ENCODE data around the gene TSPAN10.

TSPAN10 gene

DNA sequence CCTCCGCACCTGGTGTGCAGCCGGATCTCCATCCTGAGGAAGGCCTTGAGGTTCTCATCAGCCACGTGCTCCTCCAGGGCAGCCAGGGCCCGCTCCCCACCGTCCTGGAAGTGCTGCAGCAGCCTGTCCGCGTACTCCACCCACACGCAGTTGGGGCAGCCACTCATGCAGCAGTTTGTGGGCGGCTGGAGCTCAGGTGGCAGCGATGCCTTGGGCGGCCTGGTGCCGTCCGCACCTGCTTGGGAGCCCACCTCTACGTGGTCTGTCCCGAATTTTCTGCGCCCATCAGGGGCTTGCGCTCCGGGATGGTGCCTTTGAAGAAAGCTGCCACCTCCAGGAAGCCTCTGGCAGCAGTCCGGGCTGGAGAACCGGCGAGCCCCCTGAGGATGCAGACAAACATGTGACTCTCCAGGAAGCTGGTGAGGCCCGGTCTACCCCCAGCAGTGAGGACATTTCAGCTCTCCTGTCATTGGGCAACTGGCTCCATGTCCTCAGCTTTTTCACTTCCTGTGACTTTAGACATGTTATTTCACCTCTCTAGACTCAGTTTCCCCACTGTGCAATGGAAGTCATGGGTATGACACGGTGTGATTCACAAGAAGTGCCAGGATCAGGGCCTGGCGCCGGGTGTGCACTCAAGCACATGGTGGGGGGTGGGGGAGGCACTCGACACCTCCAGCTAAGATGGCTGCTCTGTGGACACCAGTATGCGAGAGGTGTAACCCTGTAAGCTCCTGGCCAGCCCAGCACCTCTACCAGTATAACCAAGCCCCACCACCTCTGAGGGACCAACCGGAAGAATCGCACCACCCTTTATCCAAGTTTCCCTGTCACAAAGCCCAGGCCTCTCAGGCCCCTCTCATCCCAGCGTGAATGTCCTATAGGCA lies 28.5 kb downstream of the TSPAN10 start:
- DNase-seq = peak; percentile 77

DNA sequence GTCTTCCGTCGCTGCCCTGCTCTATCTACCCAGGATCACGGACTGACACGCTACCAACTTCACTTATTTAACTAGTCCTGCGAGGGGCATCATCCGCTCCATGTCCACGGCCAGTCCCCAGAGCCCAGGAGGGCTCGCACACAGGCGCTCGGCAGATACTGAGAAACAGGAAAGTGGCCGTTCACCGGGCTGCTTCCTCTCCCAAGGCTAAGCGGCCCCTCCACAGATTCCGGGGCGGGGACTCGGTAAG lies 29.0 kb downstream of the TSPAN10 start:
- no peak for DNase-seq

DNA sequence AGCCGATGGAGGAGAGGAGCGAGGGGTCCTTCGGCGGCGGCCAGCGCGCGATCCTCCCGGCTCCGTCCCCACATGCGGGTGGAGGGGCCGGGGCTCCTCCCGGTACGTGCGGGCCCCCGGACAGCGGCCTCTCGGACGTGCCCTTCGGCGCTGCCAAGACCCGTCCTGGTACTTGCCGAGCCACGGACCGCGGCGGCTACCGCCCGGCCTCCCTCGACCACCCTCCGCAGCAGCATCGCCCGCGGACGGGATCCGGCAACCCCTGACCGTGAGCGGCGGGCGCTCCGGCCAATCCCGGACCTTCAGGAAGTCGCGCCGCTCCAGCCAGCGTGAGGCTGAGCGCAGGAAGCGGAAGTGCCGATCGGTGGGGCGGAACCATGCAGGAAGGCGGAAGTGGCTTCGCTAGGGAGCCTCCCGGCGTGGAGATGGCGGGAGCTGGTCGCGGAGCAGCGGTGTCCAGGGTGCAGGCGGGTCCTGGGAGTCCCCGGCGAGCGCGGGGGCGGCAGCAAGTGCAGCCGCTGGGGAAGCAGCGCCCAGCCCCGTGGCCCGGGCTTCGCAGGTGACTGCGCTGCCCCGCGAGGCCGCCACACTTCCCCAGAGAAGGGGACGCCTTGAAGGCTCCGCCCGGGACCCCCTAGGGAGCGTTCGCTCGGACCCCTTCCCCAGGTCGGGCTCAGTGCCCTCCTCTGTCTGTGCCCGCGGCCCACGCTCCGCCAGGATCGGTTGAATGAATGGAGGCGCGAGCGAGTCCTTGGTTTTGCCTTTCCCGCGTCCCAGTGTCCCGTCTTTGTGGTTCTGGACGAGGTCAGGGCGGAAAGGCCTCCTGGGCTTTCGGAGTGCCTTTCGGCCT lies 29.6 kb downstream of the TSPAN10 start, which contains the start of the genes CCDC137 and OXLD1:
TSS of gene CCDC137 (plus strand) at position 396 of the 850 bp plus-strand sequence. CDS start at position 426, 30 bp downstream.
TSS of gene OXLD1 (minus strand) at position 264 of the 850 bp plus-strand sequence. CDS start at position 236, 28 bp downstream.
- peak; percentile 98 for DNase-seq

DNA sequence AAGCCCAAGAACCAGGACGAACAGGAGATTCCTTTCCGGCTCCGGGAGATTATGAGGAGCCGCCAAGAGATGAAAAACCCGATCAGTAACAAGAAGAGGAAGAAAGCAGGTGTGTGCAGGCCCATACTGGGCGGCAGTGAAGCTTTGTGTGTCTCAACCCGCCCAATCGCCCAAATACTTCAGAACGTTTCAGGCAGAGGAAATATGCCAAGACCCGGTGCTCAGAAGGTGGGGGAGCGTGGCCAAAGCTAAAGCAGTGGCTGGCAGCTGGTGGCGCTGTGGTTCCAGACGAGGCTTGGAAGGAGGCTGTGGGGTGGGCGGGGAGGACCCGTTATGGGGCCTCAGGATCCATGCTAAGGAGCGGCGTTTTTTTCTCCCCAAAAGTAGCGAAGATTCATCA lies 30.8 kb downstream of the TSPAN10 start:
- no peak for DNase-seq

DNA sequence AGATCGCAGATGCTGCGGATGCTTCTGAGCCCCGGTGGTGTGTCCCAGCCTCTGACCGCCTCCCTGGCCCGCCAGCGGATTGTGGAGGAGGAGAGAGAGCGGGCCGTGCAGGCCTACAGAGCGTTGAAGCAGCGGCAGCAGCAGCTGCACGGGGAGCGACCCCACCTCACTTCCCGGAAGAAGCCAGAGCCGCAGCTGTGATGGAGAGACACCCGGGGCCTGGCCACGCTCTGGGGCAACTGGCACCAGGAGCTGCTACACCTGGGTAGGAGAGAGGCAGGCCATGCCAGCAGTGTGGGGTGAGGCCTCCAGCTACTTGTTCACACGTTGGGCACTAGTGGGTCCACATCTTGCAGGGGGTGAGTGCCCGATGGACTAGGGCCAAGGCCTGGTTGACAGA lies 35.5 kb downstream of the TSPAN10 start:
- no peak for DNase-seq

DNA sequence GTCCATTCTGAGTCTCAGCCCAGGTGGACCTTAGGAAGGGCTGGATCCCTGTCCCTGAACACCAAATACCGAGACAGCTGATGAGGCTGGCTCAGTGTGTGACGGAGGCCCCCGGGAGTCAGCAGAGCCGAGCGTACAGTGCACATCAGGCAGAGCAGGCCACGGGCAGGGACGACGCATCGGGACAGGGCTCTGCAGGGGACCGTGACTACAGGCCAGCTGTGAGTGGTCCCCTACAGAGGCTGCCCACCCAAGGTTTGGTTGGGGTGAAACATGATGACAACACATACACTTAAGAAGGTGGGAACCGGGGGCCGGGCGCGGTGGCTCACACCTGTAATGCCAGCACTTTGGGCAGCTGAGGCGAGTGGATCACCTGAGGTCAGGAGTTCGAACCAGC lies 36.0 kb downstream of the TSPAN10 start:
- DNase-seq = no peak

DNA sequence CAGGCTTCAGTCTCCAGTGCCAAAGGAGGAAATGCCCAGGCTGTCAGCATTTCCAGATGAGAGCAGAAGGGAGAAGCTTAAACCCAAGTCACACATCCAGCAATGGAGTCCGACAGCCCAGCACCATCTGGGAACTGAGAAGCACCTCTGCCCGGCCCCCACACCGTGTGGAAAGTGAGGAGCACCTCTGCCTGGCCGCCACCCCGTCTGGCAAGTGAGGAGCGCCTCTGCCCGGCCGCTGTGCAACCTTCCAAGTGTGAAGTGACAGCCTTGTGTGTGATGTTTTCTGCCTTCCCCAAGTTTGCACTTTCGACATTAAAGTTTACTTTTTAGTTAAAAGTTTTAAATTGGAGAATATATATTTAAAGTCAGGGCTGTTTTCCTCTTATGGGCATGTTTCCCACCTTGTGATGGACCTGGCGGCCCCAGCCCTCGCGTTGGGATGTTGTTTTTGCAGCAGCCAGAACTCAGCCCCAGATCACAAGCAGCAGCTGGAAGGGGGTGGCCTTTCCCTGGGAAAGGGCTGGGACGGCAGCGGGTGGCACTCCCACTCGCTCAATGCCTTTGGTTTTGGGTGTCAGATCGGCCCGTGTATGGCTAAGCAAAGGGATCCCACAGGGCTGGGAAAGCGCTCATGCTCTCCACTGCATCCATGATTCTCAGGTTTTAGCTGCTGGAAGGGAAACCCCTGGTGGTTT lies 36.7 kb downstream of the TSPAN10 start:
- no peak for DNase-seq

DNA sequence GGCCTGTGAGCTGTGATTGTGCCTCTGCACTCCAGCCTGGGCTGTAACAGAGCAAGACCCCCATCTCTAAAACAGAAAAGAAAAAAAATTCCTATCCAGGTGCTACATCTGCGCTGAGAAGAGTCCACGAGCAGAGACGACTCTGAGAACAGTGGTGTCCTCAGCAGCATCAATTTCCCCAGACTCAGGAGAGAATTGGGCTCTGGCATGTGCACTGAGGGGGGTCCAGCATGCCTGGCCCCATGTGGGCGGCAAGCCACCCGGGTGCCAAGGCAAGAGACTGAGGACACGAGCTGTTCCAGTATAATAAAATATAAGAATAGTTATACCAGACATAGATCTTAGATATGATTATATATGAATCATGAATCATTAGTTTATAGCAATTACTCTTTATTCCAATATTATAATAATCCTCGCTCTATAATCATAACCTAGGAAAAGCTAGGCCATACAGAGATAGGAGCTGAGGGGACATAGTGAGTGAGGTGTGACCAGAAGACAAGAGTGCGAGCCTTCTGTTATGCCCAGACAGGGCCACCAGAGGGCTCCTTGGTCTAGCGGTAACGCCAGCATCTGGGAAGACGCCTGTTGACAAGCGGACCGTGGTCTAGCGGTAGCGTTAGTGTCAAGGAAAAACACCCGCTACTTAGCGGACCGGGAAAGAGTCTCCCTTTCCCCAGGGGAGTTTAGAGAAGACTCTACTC lies 38.7 kb downstream of the TSPAN10 start:
- DNase-seq = peak; percentile 47

DNA sequence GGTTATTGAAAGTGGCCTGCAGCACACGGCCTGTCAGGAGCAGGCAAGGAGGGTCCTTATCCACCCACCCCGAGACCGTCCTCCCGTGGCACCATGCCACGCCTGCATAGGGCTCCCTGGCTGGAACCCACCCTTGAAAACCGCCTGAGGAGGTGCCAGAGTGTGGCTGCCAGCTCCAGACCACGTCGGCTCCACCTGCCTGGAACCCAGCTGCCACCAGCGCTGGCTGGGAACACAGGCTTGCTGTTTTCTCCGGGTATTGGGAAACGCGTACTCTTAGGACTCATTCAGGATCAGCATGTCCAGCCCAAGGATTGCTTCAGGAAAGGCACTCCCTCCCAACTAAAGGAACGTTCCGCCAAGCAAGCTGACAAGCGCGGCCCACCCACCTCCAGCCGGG lies 39.9 kb downstream of the TSPAN10 start:
- no peak for DNase-seq

DNA sequence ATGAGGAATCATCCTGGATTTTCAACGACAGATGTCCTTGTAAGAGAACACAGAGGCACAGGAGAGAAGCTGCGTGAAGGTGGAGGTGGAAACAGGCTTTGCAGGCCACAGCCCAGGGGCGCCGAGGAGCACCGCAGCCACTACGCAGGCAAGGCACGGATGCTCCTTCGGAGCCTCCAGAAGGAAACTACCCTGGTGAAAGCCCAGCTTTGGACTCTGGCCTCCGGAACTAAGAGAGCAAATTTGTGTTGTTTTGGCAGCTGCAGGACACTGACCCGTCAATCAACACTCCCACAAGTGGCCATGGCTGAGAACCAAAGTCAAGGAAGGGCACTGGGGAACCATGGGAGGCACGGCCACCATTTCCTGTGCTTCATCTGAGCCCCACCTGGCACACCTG lies 43.2 kb downstream of the TSPAN10 start:
- no peak for DNase-seq

DNA sequence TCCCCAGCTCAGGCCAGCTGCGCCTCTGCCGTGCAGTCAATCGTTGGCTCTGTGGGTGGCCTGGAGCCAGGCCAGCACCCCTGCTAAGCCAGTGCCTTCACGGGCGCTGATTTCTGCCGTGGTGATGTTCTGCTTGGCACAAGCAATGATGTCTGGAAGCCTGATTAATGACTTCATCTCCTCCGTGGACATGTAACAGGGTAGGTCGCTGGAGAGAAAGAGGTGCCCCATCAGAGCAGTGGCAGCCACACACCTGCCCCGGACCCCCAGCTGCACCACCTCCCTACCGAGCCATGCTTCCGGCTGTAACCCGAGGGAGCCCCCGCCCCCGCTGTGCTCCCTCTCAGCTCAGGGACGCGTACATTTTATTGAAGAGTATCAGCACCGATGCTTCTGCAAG lies 44.7 kb downstream of the TSPAN10 start:
- DNase-seq = no peak

DNA sequence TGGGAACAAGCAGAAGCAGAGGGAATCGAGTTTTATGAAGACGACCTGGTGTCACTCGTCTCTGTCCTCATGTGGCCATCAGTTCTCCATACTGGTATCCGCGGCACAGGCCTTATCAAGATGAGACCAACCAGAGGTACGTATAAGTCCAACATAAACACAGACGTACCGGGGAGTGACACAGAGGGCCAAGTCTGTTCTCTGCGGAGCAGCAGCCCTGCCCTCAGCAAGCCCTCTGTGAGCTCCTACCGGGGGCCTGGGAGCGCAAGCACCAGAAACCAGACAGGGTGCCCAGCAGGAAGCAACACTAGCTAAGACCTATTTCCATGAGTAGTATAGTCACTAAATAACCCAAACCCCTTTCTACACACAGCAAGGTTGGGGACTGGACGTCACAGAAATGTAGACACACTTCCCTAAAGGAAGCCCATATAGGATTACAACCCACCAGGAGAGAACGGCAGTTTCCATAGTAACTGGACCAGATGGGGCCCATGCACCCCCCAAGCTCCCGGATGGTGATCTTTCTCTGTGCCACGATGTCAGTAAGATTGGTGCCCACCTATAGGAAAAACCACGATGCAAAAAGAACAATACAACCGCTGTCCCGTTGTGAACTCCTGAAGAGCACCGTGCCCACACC lies 45.7 kb downstream of the TSPAN10 start:
- no peak for DNase-seq

DNA sequence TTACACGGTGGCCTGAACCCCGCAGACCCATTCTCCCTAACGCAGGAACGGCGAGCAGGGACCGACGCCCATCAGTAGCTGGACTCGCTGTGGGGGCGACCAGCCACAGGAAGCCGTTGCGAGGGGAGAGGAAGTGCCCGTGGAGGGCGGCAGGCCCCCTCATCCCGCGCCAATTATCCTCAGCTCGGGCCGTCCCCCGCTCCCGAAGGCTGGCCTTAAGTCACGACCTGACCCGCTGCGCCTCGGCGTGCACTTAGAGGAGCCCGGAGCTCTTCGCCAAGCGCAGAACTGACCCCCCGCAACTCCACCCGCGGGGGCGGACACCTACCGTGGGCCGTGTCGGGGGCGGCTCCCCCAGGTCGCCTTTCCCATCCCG lies 46.2 kb downstream of the TSPAN10 start:
- no peak for DNase-seq

DNA sequence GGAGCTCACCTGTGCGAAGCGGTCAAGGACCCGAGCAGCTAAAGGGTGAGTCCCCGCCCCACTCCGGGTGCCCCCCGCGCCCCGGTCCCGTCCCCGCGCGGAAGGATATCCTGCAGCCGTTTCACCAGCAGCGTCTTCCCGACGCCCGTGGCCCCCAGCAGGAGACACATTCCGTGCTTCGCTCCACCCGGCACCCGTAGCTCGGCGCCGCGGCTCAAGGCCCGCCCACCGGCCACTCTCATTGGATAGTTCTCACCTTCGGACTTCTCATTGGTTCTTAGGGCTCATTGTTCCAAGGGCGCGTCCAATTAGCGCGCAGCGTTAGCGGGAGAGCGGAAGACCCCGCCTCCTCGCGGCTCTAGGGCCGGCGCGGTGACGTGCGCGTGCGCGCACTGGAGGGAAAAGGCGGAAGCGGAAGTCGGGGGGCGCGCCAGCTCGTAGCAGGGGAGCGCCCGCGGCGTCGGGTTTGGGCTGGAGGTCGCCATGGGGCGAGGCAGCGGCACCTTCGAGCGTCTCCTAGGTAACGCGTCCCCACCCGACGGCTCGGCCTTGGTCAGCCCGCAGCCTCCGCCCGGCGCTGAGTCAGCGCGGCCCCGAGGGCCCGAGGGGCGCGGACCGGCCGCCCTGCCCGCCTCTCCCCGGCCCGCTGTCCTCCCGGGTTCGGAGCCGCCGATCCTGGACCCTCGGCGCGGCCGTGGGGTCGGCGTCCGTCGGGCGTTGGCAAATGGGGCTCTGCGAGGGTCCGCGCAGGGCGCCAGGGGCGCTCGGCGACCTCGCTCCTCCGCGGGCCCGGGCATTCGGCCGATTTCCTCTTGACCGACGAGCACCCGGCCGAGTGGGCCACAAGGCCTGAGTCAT lies 46.8 kb downstream of the TSPAN10 start, which contains the start of the genes ARL16 and HGS:
TSS of gene ARL16 (minus strand) at position 214 of the 858 bp plus-strand sequence. CDS start at position 170, 44 bp downstream.
TSS of gene HGS (plus strand) at position 428 of the 858 bp plus-strand sequence. CDS start at position 484, 56 bp downstream.
- DNase-seq = peak; percentile 99

DNA sequence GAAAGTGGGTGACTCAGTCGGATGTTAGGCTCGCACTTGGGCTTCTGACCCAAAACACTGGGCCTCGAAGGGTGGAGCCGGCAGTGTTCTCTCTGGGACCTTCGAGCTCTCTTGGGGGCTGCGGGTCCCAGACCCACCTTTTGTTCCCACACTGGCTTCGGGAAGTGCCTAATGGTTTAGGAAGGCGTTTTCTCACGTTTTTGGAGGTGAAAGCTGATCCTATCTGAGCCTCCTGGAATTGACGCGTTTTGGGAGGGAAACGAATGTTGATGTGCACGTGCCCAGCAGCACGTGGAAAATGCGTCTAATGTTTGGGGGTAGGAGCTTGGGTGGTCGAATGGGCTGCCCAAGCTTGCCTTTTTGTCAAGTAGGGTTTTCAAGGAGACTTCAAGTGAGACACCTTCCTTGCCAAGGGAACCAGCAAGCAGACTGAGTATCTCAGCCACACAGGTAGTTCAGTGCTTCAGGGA lies 47.5 kb downstream of the TSPAN10 start:
- peak; percentile 45 for DNase-seq

DNA sequence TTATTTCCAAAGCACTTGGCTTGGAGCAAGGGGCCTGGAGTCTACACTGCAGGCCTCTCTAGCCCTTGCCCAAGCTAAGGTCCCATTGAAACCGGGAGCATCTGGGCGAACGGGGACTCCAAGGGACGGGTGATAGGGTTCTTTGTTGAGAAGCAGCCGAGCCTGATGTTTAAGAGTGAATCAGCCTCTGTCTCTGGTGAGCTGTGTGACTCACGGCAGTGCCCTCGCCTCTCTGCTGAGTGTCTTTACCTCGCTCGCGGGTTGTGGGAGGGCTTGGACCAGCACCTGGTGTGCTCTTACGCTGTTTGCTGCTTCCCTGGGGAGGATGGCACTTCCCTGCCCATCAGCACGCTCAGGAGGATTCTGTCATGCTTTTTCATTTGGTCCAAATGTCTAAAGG lies 48.1 kb downstream of the TSPAN10 start:
- peak; percentile 55 for DNase-seq

DNA sequence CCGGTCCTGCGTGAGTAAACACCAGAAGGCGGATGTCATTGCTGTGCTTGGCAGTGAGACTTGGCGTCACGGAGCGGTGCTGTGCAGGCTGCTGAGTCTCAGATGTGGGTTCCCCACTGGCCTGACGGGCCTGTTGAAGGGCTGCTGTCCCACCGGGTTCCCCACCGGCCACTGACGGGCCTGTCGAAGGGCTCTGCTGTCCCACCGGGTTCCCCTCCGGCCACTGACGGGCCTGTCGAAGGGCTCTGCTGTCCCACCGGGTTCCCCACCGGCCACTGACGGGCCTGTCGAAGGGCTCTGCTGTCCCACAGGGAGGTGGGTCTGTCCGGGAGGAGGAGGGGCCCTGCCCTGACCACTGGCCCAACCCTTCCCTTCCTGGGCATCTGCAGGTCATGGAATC lies 49.6 kb downstream of the TSPAN10 start:
- no peak for DNase-seq

DNA sequence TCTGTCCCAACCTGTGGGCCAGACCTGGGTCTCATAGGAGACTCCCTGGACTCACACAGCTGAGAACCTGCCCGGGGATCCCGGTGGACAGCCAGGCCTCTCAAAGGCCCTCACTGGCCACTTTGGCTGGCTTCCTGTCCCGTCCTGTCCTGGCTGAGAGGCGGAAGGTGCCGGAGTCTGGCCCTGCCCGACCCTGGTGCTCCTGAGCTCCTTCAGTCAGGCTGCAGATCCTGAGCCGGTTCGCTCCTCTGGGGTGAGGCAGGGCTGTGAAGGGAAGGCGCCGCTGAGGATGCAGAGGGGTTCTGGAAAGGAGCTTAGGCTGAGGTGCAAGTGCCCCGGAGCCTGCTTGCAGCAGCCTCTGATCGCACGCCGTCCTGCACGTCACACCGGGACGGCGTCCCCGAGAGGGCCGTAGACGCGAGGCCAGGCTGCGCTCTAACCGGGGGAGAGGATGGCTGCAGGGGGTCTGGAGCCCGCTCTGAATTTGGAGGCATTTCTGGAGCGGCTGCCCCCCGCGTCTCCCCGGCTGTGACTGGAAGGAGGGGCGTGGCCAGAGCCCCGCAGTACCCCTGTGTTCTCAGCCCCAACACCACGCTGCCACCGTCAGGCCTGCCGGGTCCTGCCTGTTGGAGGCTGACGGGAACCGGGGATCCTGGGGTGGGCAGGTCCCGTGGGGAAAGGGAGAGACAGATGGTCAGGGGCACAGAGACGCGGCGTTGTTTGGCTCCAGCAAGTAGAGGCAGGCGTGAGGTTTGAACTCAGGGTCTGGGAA lies 51.0 kb downstream of the TSPAN10 start:
- no peak for DNase-seq

DNA sequence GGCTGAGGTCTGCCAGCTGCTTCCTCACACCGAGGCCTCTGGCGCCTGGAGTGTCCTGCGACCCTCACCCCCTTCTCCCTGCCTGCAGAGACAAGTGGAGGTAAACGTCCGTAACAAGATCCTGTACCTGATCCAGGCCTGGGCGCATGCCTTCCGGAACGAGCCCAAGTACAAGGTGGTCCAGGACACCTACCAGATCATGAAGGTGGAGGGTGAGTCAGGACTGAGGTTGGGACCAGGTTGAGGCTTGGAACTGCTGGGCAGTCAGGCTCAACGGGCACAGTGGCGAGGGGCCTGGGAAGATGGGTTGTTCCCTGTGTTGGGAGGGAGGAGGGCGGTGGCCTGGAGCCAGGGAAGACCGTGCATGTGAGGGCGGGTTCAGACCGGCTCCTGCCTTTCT lies 51.6 kb downstream of the TSPAN10 start:
- DNase-seq = no peak

DNA sequence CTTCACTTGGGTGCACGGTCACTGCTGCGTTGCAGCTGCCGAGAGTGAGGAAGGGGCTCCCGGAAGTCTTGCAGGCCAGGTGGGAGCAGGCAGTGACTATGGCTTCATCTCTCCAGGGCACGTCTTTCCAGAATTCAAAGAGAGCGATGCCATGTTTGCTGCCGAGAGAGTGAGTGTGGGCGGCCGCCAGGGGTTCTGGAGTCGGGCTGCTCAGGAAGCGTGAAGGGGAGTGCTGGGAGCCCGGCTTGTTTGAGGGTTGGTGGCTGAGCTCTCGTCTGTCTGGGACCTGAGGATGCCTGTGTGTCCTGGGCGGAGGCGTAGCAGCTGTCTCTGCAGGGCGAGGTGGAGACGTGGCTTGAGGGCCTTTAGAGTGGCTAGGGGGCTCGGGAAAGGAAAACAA lies 53.1 kb downstream of the TSPAN10 start:
- no peak for DNase-seq

Measured in activated CD4-positive, alpha-beta T cell treated with anti-CD3 and anti-CD28 coated beads, Interleukin-10, Interleukin-2, amounts not matched to agents 100 ng/mL and 50 ng/mL, durations not matched to agents 16 hours and 8 hours (primary cell).